HG03558 (cell line): ENCODE measurements around the gene L3MBTL4.
A peak's percentile ranks its signal among the peaks of the same experiment; 100 is the strongest.

Source experiments
- ATAC-seq: cut with Tn5 transposase; IDR thresholded peaks from one replicate; pipeline ENCODE4 v1.9.1; 2021; ENCODE audit warnings: moderate number of reproducible peaks; ENCODE audit not compliant: unreplicated experiment; ENCODE audit errors: extremely low read depth

L3MBTL4 gene

GRCh38 chr18:6414723-6415417 is at the start of gene L3MBTL4:
Gene L3MBTL4, minus strand, starts transcription at chr18:6414911. Its CDS starts 103,286 bp downstream, at chr18:6311625.
- ATAC-seq, result peak; percentile 26

- ATAC-seq, result no peak
These were observed 37.5 kb upstream of the L3MBTL4 start for GRCh38 chr18:6452194-6452593.

- ATAC-seq, result no peak
These were observed 34.5 kb upstream of the L3MBTL4 start for GRCh38 chr18:6449213-6449612.

GRCh38 chr18:6444466-6445228 is 29.9 kb upstream of the L3MBTL4 start:
- no peak for ATAC-seq

- ATAC-seq, result no peak
These were observed 26.5 kb upstream of the L3MBTL4 start for GRCh38 chr18:6441200-6441599.

DNA sequence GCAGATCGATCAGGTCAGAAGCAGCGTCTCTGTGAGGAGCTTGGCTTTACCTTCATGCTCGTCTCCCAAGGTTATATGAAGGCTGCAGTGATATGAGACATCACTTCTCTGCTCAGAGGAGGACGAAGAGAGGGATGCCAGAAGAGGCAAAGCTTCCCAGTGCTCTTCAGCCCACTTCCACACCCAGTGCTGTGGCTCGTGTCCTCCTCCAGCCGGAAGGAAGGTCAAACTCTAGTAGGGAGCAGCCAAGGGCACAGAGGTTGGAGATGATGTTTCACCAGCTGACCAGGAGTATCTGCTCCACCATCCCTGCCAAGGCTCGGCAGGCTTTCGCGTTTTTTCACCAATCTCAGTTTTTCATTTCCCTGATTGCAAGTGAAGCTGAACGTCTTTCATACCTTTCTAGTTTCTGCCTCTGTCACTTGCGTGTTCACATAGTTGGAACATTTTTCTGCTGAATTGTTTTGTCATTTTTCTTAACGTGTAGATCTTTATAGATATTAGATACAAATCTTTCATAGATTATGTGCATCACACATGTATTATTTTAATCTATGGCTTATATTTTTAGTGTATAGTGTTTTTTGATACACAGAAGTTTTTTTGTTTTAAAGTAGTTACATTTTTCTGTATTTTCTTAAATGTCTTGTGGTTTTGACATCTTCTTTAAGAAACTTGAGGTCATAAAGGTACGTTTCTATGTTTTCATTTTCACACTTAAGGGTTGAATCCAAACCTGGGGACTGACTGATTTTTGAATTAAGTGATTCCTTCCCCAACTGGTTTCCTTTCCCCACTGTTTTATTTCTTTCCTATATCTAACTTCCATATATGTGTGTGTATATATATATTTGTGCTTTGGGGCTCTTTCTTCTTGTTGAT is 23.5 kb upstream of the L3MBTL4 start:
- no peak for ATAC-seq

DNA sequence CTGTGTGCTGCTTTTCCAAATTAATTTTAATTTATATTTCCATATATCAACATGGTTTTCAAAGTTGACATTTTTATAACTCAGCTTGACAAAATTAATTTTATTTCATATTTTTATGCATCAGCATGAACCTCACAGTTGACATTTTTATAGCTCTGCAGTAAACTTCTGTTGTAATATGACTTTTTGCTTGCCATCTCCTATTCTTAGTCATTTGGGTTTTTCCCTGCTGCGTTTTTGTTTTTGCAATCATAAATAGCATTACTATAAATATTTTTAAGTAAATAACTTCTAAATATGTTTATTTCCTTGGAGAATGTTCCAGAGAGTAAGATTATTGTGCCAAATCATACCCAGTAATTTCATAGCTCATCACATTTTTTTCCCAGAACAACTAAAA is 21.0 kb upstream of the L3MBTL4 start:
- no peak for ATAC-seq

GRCh38 chr18:6434987-6435709 is 20.4 kb upstream of the L3MBTL4 start:
- ATAC-seq, result no peak

- ATAC-seq, result no peak
These were observed 19.8 kb upstream of the L3MBTL4 start for GRCh38 chr18:6434481-6434880.

- no peak for ATAC-seq
These were observed 17.1 kb upstream of the L3MBTL4 start for GRCh38 chr18:6431659-6432318.

DNA sequence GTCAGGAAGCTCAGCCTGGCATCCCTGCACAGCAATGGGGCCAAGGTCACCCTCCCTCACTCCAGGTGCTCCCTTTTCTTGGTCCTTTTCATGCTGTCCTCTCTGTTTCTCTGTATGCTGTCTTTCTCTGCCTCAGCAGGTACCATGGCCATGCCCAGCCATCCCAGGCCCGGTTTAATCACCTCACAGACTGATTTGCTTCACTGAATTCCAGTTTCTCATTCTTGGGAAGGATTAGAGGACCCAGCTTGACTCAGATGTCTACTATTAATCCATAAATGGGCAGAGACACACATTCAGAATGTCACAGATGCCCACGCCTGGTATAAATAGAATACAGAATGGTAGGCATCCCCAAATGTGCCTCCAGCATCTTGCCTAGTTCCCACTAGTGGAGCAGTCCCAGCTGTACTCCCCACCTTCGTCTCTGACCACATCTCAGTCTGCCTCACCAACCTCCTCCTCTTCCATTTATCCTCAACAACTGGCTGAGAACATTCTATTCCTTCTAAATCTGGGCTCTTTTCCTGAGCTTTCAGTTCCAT is 14.2 kb upstream of the L3MBTL4 start:
- ATAC-seq, result no peak

GRCh38 chr18:6427286-6427685 is 12.6 kb upstream of the L3MBTL4 start:
- no peak for ATAC-seq

- no peak for ATAC-seq
These were observed 8.6 kb upstream of the L3MBTL4 start for GRCh38 chr18:6423289-6423688.

GRCh38 chr18:6414118-6414722 is 491 bp downstream of the L3MBTL4 start:
- peak; percentile 56 for ATAC-seq

DNA sequence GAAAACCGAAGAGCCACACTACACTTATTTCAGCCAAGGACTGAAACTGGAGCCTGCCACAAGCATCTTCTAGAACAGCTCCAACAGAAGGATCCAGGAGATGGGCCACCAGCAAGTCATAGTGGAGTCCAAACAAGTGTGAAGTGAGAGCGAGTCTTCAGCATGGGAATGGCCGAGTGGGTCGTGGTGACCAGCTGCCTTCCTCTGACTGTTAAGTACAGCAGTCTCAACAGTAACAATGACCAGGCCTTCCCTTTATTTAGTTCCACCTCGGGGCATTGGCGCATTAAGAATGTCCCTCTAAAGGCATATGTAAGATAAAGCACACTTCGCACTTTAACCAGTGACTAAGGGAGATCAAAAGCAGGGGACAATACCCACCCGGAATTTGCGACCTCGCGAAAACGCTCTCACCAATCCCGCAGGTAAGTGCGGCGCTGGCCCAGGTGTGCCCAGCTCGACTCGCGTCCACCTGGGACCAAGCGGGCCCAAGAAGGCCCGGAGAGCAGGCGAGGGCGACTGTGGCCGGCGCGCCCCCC is 1.1 kb downstream of the L3MBTL4 start:
- ATAC-seq, result no peak

- no peak for ATAC-seq
These were observed 1.7 kb downstream of the L3MBTL4 start for GRCh38 chr18:6412933-6413472.

GRCh38 chr18:6411382-6411781 is 3.3 kb downstream of the L3MBTL4 start:
- ATAC-seq, result no peak

- ATAC-seq, result no peak
These were observed 4.8 kb downstream of the L3MBTL4 start for GRCh38 chr18:6409933-6410332.
